ENCODE data around the gene FSTL4.

The FSTL4 gene

DNA sequence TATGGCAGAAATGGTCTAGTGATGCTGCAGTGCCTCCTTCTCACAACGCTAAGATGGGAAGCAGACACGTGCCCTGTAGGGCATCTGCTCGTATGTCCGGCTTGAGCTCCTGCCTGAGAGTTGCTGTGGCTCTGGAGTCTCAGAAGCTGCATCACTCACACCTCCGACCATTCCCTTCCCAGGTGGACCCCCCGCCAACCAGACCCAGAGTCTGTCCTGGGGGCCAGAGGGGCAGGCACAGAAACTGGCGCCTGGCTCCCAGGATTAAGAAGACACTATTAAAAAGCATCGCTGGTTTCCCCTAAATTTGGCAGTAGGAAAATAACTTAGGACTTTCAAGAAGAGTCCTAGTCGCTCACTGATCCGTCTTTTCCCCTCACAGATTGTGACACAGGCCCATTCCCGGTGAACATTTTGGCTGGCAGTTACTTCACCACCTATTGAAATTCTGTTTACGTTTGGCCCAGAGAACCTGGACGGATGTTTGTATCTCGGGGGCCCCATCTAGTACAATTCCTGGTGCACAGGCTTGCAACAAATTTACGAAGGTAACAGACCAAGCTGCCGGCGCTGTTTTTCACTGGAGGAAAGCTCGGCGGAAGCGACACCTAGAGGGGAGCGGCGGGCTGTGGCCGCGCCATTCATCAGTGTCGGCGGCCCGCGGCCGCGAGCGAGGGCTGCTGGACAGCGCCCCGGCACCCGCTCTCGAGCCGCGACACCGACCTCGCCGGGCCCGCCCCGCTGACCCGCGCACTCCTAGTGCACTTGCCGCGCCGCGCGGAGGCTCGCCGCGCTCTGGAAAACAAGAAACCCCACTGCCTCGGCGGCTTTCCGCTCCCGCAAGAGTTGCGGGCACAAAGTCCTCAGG lies 1.6 kb downstream of the FSTL4 start:
- DNase-seq = no peak

- no peak for DNase-seq
Observed at GRCh38 chr5:133607451-133607850, 4.9 kb downstream of the FSTL4 start.

GRCh38 chr5:133606835-133607234 lies 5.5 kb downstream of the FSTL4 start:
- no peak for DNase-seq

GRCh38 chr5:133605323-133605722 lies 7.0 kb downstream of the FSTL4 start:
- DNase-seq = no peak

- DNase-seq = no peak
Observed at GRCh38 chr5:133603711-133604110, 8.6 kb downstream of the FSTL4 start.

DNA sequence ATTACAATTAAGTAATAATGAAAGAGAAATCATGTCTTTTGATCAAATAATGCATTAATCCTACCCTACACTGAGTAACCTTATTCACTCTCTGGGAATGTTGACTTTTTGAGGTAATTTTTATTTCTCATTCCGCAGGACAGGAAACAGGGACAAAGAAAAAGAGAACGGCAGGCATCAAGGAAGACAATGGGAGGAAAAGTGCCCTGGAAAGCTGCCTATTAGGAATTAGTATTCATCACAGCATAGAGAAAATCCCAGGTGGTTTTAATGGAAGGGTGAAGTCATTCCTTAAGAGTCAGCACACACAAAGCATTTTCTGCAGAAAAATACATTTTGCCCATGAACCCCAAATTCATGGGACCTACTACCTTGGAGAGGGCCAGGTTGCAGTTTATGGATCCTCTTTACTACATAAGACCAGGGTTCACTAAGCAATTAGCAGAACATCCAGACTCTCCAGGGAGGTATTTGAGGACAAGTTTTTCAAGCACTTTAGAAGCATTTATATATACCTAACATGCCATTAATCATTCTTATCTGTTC lies 9.4 kb downstream of the FSTL4 start:
- no peak for DNase-seq

DNA sequence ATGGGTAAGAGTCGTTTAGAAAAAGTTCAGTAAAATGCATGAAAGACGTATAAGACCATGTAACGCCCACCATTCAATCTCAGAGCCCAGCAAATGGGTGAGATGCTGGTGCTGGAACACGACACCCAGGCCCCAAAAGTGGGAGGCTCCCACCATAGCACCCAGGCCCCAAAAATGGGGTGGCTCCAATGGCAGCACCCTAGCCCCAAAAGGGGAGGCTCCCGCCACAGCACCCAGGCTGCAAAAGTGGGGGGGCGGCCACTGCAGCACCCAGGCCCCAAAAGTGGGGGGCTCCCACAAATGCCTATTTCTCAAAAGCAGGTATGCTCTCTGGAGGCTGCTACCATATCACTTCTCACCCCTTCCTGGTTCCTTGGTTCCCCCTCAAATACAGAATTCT lies 12.7 kb downstream of the FSTL4 start:
- no peak for DNase-seq

GRCh38 chr5:133599044-133599443 lies 13.3 kb downstream of the FSTL4 start:
- no peak for DNase-seq

- DNase-seq = no peak
Observed at GRCh38 chr5:133596049-133596448, 16.3 kb downstream of the FSTL4 start.

DNA sequence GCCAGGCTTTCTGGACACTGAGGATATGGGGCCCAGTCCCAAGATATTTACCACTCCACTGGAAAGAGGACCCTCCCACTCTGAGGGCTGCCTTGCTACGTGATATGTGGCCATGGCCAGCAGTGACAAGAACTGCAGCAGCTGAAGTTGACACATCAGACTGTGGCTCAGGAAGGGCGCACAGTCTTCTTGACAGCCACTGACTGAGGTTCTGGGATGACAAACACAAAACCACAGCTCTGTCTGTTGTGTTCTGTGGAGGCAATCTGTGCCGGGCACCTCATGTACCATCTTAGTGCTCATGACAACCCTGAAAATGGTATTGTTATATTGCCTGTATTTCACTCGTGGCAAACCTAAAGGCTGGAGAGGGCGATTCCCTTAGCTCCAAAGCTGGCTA lies 16.9 kb downstream of the FSTL4 start:
- DNase-seq = no peak

GRCh38 chr5:133589286-133589685 lies 23.1 kb downstream of the FSTL4 start:
- DNase-seq = no peak

DNA sequence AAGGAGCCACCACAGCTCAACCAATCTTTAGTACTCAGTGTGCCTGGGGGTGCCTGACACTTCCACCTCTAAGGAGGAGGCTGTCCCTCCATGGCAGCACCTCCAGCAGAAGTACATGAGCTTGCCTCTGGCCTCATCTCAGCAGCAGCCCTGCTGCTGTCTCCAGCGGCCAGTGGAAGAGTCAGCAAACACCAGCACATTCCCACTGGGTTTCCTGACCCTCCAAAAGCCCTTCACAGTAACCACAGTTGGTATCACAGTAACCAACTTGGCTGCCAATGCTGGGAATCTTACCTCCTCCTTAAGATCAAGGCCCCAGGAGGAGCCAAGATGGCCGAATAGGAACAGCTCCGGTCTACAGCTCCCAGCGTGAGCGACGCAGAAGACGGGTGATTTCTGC lies 29.4 kb downstream of the FSTL4 start:
- no peak for DNase-seq

DNA sequence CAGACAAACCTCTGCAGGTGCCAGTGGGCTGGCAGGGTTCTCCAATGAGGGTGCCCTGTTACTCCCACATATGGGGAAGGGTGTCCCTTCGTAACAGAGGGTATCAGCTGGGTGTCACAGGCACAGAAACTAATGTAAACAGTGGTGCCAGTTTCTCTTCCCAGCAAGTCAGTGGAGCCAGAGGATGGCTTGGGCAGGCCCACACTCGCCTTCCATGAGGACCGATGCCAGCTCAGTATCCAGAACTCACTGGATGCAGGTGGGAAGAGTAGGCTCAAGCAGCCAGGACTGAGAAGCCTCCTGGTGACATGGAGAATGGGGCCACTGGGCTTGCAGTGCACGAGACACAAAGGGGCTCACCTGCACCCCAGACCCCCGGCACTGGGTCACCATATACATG lies 30.4 kb downstream of the FSTL4 start:
- DNase-seq = no peak

DNA sequence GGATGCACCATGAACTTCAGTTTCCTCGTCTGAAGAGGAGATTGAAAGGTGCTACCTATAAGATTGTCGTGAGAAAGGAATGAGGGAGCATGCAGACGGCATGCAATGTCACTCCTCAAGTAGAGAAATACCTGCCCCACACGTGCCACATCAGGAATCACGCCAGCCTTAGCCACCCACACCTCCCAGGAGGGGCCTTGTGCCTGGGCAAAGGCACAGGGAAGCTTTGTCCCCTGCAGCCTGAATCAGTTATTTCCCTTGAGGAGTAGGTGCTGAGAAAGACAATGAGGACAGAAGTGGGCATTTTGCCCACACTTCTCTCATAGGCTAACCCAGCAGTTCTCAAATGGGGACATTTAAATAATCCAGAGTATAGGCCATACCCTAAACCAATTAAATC lies 31.0 kb downstream of the FSTL4 start:
- DNase-seq = no peak

DNA sequence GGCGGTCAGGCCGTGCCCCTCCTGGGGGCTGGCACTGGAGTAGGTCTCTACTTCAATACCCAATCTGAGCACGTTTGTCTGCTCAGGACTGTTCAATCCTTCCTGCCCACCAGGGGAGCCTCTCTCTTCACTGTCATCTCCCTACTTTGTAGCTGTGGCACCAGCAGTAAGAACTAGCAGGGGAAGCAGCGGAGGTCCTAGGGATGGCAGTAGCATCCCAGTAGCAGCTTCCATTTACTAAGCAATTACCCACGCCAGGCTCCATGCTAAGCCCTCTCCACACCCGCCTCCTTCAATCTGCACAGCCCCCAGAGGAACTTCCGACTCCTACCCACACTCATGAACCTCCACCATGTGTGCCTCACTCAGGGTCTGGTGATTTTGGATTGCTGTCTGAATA lies 31.7 kb downstream of the FSTL4 start:
- no peak for DNase-seq

DNA sequence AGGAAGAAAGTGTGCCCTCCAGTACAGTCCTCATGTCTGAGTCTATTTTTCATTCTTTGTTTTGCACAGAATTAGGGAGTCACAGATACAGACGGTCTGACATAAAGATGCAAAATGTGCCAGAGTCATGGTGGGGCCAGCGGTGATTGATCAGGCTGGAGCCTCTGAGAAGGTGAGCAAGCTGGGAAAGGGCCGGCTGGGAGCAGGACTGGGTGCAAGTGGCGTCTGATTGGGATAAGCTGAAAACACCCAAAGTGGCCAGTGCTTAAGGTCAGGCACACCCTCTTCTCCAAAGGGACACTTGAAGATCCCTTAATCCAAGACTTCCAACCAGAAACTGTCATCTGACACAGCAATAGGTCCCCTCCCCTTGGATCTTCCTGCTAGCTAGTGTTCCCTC lies 32.6 kb downstream of the FSTL4 start:
- no peak for DNase-seq

DNA sequence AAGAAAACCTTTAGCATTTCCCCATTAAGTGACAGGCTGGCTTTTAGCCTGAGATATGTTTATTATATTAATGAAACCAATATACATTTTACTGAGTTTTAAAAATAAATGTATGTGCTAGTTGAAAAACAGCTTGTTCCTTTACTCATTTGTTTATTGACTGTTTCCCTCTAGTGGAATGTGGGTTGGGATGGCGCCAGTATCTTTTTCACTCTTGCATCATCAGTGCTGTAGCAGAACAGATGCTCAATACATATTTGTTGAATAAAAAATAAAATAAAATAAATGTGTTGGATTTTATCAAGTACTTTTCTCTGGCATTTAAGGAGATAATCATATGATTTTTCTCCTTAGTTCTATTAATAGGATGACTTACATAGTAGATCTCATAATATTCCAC lies 43.0 kb downstream of the FSTL4 start:
- DNase-seq = no peak

DNA sequence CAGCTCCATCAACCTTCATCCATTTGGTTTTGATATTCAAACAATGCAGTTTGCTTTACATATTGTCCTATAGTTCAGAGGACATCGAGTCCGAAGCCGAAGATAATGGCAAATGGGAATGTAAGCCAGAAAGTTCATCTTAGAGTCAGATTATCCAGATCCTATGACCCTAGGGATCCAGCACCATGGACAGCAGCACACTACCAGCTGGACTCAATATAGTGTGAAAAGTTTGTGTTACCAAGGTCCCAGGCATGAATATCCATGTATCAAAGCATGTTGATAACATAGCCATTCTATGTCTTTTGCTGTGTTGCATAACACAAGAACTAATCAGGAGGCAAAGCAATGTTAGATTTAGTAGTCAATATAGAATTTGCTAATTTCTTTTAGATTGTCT lies 46.3 kb downstream of the FSTL4 start:
- no peak for DNase-seq

GRCh38 chr5:133564921-133565565 lies 47.3 kb downstream of the FSTL4 start:
- no peak for DNase-seq

- no peak for DNase-seq
Observed at GRCh38 chr5:133562554-133562953, 49.8 kb downstream of the FSTL4 start.

- no peak for DNase-seq
Observed at GRCh38 chr5:133559960-133560359, 52.4 kb downstream of the FSTL4 start.

- DNase-seq = no peak
Observed at GRCh38 chr5:133556551-133556950, 55.8 kb downstream of the FSTL4 start.

GRCh38 chr5:133554279-133554678 lies 58.1 kb downstream of the FSTL4 start:
- DNase-seq = no peak

DNA sequence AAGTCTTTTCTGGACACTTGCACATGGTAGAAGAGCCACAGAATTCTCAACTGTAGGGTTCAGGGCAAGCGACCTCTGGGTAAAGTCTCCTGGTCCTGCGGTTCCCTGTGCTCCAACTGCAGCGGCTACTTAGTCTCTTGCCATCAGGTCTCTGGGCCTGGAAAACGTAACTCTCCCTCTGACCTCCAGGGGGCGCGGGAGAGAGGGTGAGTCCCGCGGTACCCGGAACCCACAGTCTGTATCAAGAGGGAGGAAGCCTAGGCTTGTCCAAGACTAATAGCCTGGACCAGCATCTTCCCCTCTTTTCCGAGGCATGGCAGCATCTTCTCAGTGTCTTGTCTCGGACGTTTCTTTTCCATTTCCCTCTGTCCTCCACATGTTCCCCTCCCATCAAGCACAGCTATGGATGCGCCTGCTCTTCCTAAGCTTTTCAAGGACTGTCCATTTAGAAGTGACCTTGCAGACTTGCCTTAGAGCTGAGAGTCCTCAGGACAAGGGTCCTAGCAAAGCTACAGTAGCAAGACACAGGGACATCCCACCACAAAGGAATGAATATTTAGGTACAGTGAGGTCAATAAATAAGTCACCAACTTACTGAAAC lies 59.3 kb downstream of the FSTL4 start:
- no peak for DNase-seq

Measured in amniotic stem cell (primary cell).